Measurements from ENCODE around the gene BSCL2.

BSCL2 gene

DNA sequence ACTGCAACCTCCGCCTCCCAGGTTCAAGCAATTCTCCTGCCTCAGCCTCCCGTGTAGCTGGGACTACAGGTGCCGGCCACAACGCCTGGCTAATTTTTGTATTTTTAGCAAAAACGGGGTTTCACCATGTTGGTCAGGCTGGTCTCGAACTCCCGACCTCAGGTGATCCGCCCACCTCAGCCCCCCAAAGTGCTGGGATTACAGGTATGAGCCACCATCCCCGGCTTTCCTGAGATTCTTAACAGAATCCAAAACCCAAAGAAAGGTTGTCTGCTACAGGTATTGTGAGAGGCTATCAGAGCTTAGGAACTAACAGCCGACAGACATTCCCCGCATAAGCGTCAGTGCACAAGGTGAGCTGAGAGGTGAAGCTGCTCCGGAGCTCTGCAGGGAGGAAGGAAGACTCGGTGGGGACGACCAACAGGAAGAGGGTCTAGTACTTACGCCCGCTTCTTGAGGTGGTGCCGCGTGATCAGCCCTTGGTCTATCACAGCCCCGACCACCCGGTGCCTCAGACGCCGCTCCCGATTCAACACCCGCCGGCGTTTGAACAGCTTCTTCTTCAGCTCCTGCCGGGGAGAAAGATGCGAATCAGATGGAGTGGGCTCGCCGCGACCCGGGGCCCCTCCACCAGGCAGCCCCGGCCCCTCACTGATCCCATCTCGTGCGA, 42.7 kb downstream of the BSCL2 start:
- ATAC-seq, result peak; percentile 65
- no peak for TF ChIP-seq TCF4 (CRISPR knock-in tag; IDR thresholded peaks at IDR 0.05; ENCODE audit: borderline replicate concordance)
- no peak for TF ChIP-seq TOX (CRISPR knock-in tag; IDR thresholded peaks at IDR 0.05; ENCODE audit: borderline replicate concordance)
- TF ChIP-seq, protein P1, sequence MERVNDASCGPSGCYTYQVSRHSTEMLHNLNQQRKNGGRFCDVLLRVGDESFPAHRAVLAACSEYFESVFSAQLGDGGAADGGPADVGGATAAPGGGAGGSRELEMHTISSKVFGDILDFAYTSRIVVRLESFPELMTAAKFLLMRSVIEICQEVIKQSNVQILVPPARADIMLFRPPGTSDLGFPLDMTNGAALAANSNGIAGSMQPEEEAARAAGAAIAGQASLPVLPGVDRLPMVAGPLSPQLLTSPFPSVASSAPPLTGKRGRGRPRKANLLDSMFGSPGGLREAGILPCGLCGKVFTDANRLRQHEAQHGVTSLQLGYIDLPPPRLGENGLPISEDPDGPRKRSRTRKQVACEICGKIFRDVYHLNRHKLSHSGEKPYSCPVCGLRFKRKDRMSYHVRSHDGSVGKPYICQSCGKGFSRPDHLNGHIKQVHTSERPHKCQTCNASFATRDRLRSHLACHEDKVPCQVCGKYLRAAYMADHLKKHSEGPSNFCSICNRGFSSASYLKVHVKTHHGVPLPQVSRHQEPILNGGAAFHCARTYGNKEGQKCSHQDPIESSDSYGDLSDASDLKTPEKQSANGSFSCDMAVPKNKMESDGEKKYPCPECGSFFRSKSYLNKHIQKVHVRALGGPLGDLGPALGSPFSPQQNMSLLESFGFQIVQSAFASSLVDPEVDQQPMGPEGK (CRISPR knock-in tag; IDR thresholded peaks at IDR 0.05; ENCODE audit: borderline replicate concordance), result no peak
- TF ChIP-seq, protein P2, sequence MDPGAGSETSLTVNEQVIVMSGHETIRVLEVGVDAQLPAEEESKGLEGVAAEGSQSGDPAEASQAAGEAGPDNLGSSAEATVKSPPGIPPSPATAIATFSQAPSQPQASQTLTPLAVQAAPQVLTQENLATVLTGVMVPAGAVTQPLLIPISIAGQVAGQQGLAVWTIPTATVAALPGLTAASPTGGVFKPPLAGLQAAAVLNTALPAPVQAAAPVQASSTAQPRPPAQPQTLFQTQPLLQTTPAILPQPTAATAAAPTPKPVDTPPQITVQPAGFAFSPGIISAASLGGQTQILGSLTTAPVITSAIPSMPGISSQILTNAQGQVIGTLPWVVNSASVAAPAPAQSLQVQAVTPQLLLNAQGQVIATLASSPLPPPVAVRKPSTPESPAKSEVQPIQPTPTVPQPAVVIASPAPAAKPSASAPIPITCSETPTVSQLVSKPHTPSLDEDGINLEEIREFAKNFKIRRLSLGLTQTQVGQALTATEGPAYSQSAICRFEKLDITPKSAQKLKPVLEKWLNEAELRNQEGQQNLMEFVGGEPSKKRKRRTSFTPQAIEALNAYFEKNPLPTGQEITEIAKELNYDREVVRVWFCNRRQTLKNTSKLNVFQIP (CRISPR knock-in tag; IDR thresholded peaks at IDR 0.05; ENCODE audit: borderline replicate concordance, low read depth), result no peak
- TF ChIP-seq ZC3H10 (CRISPR knock-in tag; IDR thresholded peaks at IDR 0.05), result no peak
- TF ChIP-seq, protein P3, sequence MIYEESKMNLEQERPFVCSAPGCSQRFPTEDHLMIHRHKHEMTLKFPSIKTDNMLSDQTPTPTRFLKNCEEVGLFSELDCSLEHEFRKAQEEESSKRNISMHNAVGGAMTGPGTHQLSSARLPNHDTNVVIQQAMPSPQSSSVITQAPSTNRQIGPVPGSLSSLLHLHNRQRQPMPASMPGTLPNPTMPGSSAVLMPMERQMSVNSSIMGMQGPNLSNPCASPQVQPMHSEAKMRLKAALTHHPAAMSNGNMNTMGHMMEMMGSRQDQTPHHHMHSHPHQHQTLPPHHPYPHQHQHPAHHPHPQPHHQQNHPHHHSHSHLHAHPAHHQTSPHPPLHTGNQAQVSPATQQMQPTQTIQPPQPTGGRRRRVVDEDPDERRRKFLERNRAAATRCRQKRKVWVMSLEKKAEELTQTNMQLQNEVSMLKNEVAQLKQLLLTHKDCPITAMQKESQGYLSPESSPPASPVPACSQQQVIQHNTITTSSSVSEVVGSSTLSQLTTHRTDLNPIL (CRISPR knock-in tag; IDR thresholded peaks at IDR 0.05; ENCODE audit: low read depth), result no peak
- no peak for TF ChIP-seq ZFP3 (CRISPR knock-in tag; IDR thresholded peaks at IDR 0.05)
- no peak for TF ChIP-seq ESRRG (CRISPR knock-in tag; IDR thresholded peaks at IDR 0.05)
- TF ChIP-seq SNAI2 (CRISPR knock-in tag; IDR thresholded peaks at IDR 0.05), result no peak

DNA sequence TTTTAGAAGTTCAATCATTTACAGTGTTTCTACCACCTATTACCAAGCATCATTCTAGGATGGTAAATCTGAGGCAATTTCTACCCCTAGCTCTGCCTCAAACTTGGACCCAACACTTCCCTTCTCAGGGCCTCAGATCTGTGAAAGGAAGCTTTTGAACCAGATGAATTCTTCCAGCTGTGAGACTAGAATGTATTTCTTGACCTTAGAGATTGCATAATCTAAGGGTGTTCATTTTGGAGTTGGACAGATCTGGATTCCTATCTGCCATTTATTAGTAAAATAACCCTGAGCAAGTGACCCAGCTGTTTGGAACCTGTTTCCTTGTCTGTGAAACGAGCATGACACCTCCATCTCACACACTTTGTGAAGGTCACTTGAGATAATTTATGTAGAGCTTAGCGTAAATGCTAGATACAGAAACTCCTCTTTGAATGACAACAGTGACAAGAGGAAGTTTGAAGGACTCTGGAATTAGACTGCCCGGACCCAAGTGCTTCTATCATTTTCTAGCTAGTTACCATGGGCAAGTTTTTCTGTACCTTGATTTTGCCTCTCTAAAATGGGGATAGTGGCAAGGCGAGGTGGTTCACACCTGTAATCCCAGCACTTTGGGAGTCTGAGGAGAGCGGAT, 50.3 kb downstream of the BSCL2 start:
- ATAC-seq, result no peak
- TF ChIP-seq OSR1 (CRISPR knock-in tag; IDR thresholded peaks at IDR 0.05), result no peak
- TF ChIP-seq ZFP3 (CRISPR knock-in tag; IDR thresholded peaks at IDR 0.05), result no peak
- no peak for TF ChIP-seq ZNF70 (CRISPR knock-in tag; IDR thresholded peaks at IDR 0.05)
- no peak for TF ChIP-seq ZC3H10 (CRISPR knock-in tag; IDR thresholded peaks at IDR 0.05)
- no peak for TF ChIP-seq ARNTL (CRISPR knock-in tag; IDR thresholded peaks at IDR 0.05; ENCODE audit: borderline replicate concordance, low read depth)
- TF ChIP-seq TCF4 (CRISPR knock-in tag; IDR thresholded peaks at IDR 0.05; ENCODE audit: borderline replicate concordance), result no peak
- no peak for TF ChIP-seq ISL1 (CRISPR knock-in tag; IDR thresholded peaks at IDR 0.05)
- TF ChIP-seq, protein P4, sequence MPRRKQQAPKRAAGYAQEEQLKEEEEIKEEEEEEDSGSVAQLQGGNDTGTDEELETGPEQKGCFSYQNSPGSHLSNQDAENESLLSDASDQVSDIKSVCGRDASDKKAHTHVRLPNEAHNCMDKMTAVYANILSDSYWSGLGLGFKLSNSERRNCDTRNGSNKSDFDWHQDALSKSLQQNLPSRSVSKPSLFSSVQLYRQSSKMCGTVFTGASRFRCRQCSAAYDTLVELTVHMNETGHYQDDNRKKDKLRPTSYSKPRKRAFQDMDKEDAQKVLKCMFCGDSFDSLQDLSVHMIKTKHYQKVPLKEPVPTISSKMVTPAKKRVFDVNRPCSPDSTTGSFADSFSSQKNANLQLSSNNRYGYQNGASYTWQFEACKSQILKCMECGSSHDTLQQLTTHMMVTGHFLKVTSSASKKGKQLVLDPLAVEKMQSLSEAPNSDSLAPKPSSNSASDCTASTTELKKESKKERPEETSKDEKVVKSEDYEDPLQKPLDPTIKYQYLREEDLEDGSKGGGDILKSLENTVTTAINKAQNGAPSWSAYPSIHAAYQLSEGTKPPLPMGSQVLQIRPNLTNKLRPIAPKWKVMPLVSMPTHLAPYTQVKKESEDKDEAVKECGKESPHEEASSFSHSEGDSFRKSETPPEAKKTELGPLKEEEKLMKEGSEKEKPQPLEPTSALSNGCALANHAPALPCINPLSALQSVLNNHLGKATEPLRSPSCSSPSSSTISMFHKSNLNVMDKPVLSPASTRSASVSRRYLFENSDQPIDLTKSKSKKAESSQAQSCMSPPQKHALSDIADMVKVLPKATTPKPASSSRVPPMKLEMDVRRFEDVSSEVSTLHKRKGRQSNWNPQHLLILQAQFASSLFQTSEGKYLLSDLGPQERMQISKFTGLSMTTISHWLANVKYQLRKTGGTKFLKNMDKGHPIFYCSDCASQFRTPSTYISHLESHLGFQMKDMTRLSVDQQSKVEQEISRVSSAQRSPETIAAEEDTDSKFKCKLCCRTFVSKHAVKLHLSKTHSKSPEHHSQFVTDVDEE (CRISPR knock-in tag; IDR thresholded peaks at IDR 0.05), result no peak
- no peak for TF ChIP-seq SNAI2 (CRISPR knock-in tag; IDR thresholded peaks at IDR 0.05)
- no peak for TF ChIP-seq ZFP30 (CRISPR knock-in tag; IDR thresholded peaks at IDR 0.05)
- TF ChIP-seq PPARA (CRISPR knock-in tag; IDR thresholded peaks at IDR 0.05; ENCODE audit: borderline replicate concordance), result no peak
- no peak for TF ChIP-seq CSDC2 (CRISPR knock-in tag; IDR thresholded peaks at IDR 0.05)
- TF ChIP-seq, protein P2 (CRISPR knock-in tag; IDR thresholded peaks at IDR 0.05; ENCODE audit: borderline replicate concordance, low read depth), result no peak
- no peak for TF ChIP-seq ESRRG (CRISPR knock-in tag; IDR thresholded peaks at IDR 0.05)
- no peak for TF ChIP-seq TOX (CRISPR knock-in tag; IDR thresholded peaks at IDR 0.05; ENCODE audit: borderline replicate concordance)
- TF ChIP-seq, protein P5, sequence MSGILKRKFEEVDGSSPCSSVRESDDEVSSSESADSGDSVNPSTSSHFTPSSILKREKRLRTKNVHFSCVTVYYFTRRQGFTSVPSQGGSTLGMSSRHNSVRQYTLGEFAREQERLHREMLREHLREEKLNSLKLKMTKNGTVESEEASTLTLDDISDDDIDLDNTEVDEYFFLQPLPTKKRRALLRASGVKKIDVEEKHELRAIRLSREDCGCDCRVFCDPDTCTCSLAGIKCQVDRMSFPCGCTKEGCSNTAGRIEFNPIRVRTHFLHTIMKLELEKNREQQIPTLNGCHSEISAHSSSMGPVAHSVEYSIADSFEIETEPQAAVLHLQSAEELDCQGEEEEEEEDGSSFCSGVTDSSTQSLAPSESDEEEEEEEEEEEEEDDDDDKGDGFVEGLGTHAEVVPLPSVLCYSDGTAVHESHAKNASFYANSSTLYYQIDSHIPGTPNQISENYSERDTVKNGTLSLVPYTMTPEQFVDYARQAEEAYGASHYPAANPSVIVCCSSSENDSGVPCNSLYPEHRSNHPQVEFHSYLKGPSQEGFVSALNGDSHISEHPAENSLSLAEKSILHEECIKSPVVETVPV (CRISPR knock-in tag; IDR thresholded peaks at IDR 0.05), result no peak
- TF ChIP-seq BACH2 (CRISPR knock-in tag; IDR thresholded peaks at IDR 0.05; ENCODE audit: borderline replicate concordance), result no peak
- TF ChIP-seq, protein P3 (CRISPR knock-in tag; IDR thresholded peaks at IDR 0.05; ENCODE audit: low read depth), result no peak
- TF ChIP-seq ZNF565 (CRISPR knock-in tag; conservative IDR thresholded peaks at IDR 0.05; ENCODE audit: low read depth), result no peak
